Endodermal cell (in vitro differentiated cells): ENCODE data around the gene TYRP1. TPM values are rescaled to one million over a fixed set of nuclear protein-coding genes. Genes with fewer than 3 reads are reported as not detected.

ENCODE experiments used
- DNase-seq: peaks from one replicate; pipeline ENCODE4 v3.0.0-alpha.2; 2017
- H3K27ac ChIP-seq: 2 replicates; pipeline ENCODE4 v1.5.1; 2013; ENCODE audit warnings: mild to moderate bottlenecking, low read depth, low read length, moderate library complexity
- H3K27me3 ChIP-seq: 2 replicates; pipeline ENCODE4 v1.6.1; 2013; ENCODE audit warnings: mild to moderate bottlenecking, low read length, moderate library complexity; ENCODE audit not compliant: insufficient read depth, control insufficient read depth, poor library complexity, severe bottlenecking
- H3K36me3 ChIP-seq: 2 replicates; pipeline ENCODE4 v1.7.0; 2013; ENCODE audit warnings: mild to moderate bottlenecking, low read length, moderate library complexity; ENCODE audit not compliant: control insufficient read depth, insufficient read depth
- H3K4me1 ChIP-seq: one replicate; pipeline ENCODE4 v1.7.0; 2013; ENCODE audit warnings: low read length; ENCODE audit not compliant: control insufficient read depth, insufficient read depth
- H3K4me3 ChIP-seq: 2 replicates; pipeline ENCODE4 v1.5.1; 2013; ENCODE audit warnings: mild to moderate bottlenecking, low read length, moderate library complexity
- H3K9ac ChIP-seq: 2 replicates; pipeline ENCODE4 v1.6.1; 2013; ENCODE audit warnings: mild to moderate bottlenecking, low read length, moderate library complexity; ENCODE audit not compliant: poor library complexity, severe bottlenecking; ENCODE audit errors: extremely low read depth
- H3K9me3 ChIP-seq: 2 replicates; pipeline ENCODE4 v1.6.1; 2013; ENCODE audit warnings: mild to moderate bottlenecking, low read length, moderate library complexity; ENCODE audit not compliant: control insufficient read depth
- H3K27ac Mint-ChIP-seq: 2 replicates; pipeline ENCODE4 v1.8.0; 2020; ENCODE audit warnings: mixed read lengths
- H3K27me3 Mint-ChIP-seq: 2 replicates; pipeline ENCODE4 v1.8.0; 2021; ENCODE audit warnings: mild to moderate bottlenecking, mixed read lengths; ENCODE audit not compliant: insufficient read depth
- H3K36me3 Mint-ChIP-seq: 2 replicates; pipeline ENCODE4 v1.8.0; 2020; ENCODE audit warnings: low read depth, mixed read lengths
- H3K4me1 Mint-ChIP-seq: 2 replicates; pipeline ENCODE4 v1.8.0; 2020; ENCODE audit warnings: mixed read lengths
- H3K4me3 Mint-ChIP-seq: 2 replicates; pipeline ENCODE4 v1.8.0; 2020; ENCODE audit warnings: mild to moderate bottlenecking, moderate library complexity, mixed read lengths
- H3K9me3 Mint-ChIP-seq: 2 replicates; pipeline ENCODE4 v1.8.0; 2020; ENCODE audit warnings: mild to moderate bottlenecking, mixed read lengths
- WGBS, 2 experiments: methylation state at CpG; one replicate each; pipeline versions ENCODE4 v1.1.5 to v1.1.7; 2013; ENCODE audit warnings: missing lambda C conversion rate in 2 of 2, mixed read lengths in 1 of 2; ENCODE audit not compliant: insufficient coverage in 1 of 2, insufficient read length in 1 of 2; 5-methylcytosine and 5-hydroxymethylcytosine counted together
- total RNA-seq, 2 donors: library from RNA; stranded (reverse); fragmentation: NEBNext Ultra II Directional in 1 of 2; extraction: Animal tissue kit (Norgen Biotek cat#: 25700) in 1 of 2; gene quantifications; 2 replicates in 1 of 2; 3 replicates in 1 of 2; pipeline ENCODE4 v1.2.1, GENCODE V29; 2021
- TF ChIP-seq, protein P1 (sequence below): fragments of 200-600 bp; sonication (generic); conservative IDR thresholded peaks from 2 replicates; pipeline ENCODE4 v1.5.0; 2021; ENCODE audit warnings: antibody characterized with exemption, mild to moderate bottlenecking

Gene TYRP1
- total RNA-seq, 2 donors from 2014 or later, result 0.11 TPM; not detected in 1

GRCh38 chr9:12659220-12659619 is 34.0 kb upstream of the TYRP1 start:
- Histone ChIP-seq H3K27me3 (no peaks in the 10 kb centered on the region), H3K4me3 (no peak overlapping the region), H3K9me3 (no peaks in the 10 kb centered on the region), H3K4me1 (no peaks in the 10 kb centered on the region), H3K9ac (no peak overlapping the region), H3K36me3 (no peaks in the 10 kb centered on the region), H3K27ac (no peak overlapping the region)
- no peak overlapping the region for H3K4me3 Mint-ChIP-seq
- H3K36me3 Mint-ChIP-seq, result no peaks in the 10 kb centered on the region
- peaks cover 4% of the 10 kb centered on the region for H3K27me3 Mint-ChIP-seq
- no peak for DNase-seq
- H3K4me1 Mint-ChIP-seq, result no peaks in the 10 kb centered on the region
- no peaks in the 10 kb centered on the region for H3K9me3 Mint-ChIP-seq
- WGBS, 2 experiments, result 90 to 96% methylated on average over 3 to 4 of the region's 4 CpGs
- no peak overlapping the region for H3K27ac Mint-ChIP-seq
- TF ChIP-seq, protein P1, sequence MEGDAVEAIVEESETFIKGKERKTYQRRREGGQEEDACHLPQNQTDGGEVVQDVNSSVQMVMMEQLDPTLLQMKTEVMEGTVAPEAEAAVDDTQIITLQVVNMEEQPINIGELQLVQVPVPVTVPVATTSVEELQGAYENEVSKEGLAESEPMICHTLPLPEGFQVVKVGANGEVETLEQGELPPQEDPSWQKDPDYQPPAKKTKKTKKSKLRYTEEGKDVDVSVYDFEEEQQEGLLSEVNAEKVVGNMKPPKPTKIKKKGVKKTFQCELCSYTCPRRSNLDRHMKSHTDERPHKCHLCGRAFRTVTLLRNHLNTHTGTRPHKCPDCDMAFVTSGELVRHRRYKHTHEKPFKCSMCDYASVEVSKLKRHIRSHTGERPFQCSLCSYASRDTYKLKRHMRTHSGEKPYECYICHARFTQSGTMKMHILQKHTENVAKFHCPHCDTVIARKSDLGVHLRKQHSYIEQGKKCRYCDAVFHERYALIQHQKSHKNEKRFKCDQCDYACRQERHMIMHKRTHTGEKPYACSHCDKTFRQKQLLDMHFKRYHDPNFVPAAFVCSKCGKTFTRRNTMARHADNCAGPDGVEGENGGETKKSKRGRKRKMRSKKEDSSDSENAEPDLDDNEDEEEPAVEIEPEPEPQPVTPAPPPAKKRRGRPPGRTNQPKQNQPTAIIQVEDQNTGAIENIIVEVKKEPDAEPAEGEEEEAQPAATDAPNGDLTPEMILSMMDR, result no peak

DNA sequence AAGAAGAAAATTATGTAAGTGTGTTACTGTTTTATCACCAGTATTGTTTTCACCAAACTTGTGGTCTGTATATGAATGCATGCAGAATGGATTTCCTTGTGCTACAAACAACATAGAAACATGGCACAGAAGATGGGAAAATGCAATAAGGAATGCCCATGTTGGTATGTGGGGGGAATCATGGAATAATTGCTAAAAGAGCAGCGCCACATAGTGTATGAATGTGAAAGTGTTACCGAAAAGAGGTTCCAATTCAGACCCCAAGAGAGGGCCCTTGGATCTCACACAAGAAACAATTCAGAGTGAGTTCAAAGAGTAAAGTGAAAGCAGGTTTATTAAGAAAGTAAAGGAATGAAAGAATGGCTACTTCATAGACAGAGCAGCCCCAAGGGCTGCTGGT is 26.4 kb upstream of the TYRP1 start:
- DNase-seq, result no peak
- no peak overlapping the region for H3K9ac ChIP-seq
- WGBS, 2 experiments, result 65 to 67% methylated on average over 2 of the region's 2 CpGs
- H3K9me3 ChIP-seq, result no peaks in the 10 kb centered on the region
- Mint-ChIP-seq H3K36me3 (no peaks in the 10 kb centered on the region), H3K4me3 (no peak overlapping the region), H3K27ac (no peak overlapping the region), H3K27me3 (peaks cover 4% of the 10 kb centered on the region), H3K9me3 (no peaks in the 10 kb centered on the region), H3K4me1 (no peaks in the 10 kb centered on the region)
- no peak overlapping the region for H3K4me3 ChIP-seq
- no peaks in the 10 kb centered on the region for H3K27me3 ChIP-seq
- H3K36me3 ChIP-seq, result no peaks in the 10 kb centered on the region
- TF ChIP-seq, protein P1, result peak; percentile 59
- no peak overlapping the region for H3K27ac ChIP-seq
- H3K4me1 ChIP-seq, result no peaks in the 10 kb centered on the region

GRCh38 chr9:12667892-12668291 is 25.3 kb upstream of the TYRP1 start:
- Mint-ChIP-seq H3K36me3 (no peaks in the 10 kb centered on the region), H3K27me3 (peaks cover 4% of the 10 kb centered on the region), H3K4me1 (no peaks in the 10 kb centered on the region), H3K4me3 (no peak overlapping the region), H3K9me3 (no peaks in the 10 kb centered on the region), H3K27ac (no peak overlapping the region)
- TF ChIP-seq, protein P1, result no peak
- WGBS, 2 experiments, result 94 to 96% methylated on average over 3 of the region's 3 CpGs
- no peaks in the 10 kb centered on the region for H3K36me3 ChIP-seq
- no peaks in the 10 kb centered on the region for H3K4me1 ChIP-seq
- H3K9me3 ChIP-seq, result no peaks in the 10 kb centered on the region
- DNase-seq, result no peak
- H3K4me3 ChIP-seq, result no peak overlapping the region
- H3K9ac ChIP-seq, result no peak overlapping the region
- H3K27ac ChIP-seq, result no peak overlapping the region
- H3K27me3 ChIP-seq, result no peaks in the 10 kb centered on the region
